Fibroblast of lung (primary cell): ENCODE measurements around the gene ZFHX2.

Source experiments
- CTCF ChIP-seq, 2 donors: IDR thresholded peaks in 1 of 2; conservative IDR thresholded peaks in 1 of 2; 1 replicate in 1 of 2; 2 replicates in 1 of 2; pipeline ENCODE4 v1.5.1; 2011 to 2012; ENCODE audit warnings: low read length in 2 of 2, control low read depth in 1 of 2, inconsistent platforms in 1 of 2, low read depth in 1 of 2, mild to moderate bottlenecking in 1 of 2
- EZH2 ChIP-seq: IDR thresholded peaks from 2 replicates; pipeline ENCODE4 v1.5.1; 2012; ENCODE audit warnings: low read length, control low read depth, mild to moderate bottlenecking; ENCODE audit errors: missing control alignments

GRCh38 chr14:23567186-23568020 is 15.8 kb upstream of the ZFHX2 start, which contains the start of gene AP1G2:
- TF ChIP-seq EZH2: peak; percentile 12
- TF ChIP-seq CTCF (conservative IDR thresholded peaks at IDR 0.05 in 1 of 2, IDR thresholded peaks at IDR 0.05 in 1 of 2; ENCODE audit: low read depth in 1 of 2, low read length in 2 of 2): no peak
